Measurements from ENCODE around the gene CFAP141. TPM values are rescaled to one million over a fixed set of nuclear protein-coding genes. Genes with fewer than 3 reads are reported as not detected.
"Not testable (repeated sequence)": the region's sequence is repeated elsewhere in the genome, so short reads cannot be mapped to it uniquely, and the experiment has no call there.

The CFAP141 gene
- total RNA-seq, 1 experiment from 2014 or later, result not detected

DNA sequence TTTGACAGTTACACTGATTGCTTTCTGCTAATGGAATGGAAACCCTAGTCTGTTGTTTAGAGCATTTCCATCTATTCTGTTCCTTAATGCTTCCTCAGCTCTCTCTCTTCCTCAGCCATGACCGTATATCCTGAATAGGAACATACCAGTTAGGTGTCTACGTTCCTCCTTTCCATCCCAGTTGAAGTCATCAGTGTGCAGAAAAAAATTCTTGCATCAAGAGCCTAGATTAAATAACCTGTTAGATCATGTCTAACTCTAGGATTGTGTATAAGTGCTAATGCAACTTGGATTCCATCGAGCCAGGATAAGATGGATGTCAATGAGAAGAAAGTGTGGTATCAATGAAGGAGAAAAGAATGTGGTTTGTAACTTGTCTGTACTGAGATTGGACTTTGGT lies 33.4 kb upstream of the CFAP141 start:
- no peak overlapping the region for H3K4me3 Mint-ChIP-seq (ENCODE audit: low read depth, unreplicated experiment)
- TF ChIP-seq, protein P1, sequence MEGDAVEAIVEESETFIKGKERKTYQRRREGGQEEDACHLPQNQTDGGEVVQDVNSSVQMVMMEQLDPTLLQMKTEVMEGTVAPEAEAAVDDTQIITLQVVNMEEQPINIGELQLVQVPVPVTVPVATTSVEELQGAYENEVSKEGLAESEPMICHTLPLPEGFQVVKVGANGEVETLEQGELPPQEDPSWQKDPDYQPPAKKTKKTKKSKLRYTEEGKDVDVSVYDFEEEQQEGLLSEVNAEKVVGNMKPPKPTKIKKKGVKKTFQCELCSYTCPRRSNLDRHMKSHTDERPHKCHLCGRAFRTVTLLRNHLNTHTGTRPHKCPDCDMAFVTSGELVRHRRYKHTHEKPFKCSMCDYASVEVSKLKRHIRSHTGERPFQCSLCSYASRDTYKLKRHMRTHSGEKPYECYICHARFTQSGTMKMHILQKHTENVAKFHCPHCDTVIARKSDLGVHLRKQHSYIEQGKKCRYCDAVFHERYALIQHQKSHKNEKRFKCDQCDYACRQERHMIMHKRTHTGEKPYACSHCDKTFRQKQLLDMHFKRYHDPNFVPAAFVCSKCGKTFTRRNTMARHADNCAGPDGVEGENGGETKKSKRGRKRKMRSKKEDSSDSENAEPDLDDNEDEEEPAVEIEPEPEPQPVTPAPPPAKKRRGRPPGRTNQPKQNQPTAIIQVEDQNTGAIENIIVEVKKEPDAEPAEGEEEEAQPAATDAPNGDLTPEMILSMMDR (IDR thresholded peaks at IDR 0.05; ENCODE audit: unreplicated experiment), result no peak
- peaks cover 8% of the 10 kb centered on the region for H3K4me1 Mint-ChIP-seq (ENCODE audit: low read depth, unreplicated experiment)
- no peaks in the 10 kb centered on the region for H3K27me3 Mint-ChIP-seq (ENCODE audit: unreplicated experiment)
- intact Hi-C loops (cut with micrococcal nuclease; ENCODE audit: unreplicated experiment), result no loop called here
- no peaks in the 10 kb centered on the region for H3K9me3 Mint-ChIP-seq (ENCODE audit: low read depth, unreplicated experiment)
- CTCF ChIA-PET, result interaction anchor here (0.5 kb wide), 1 partner anchor 812 kb away, joined by 3 read pairs; no protein-coding TSS in a partner anchor
- peaks cover 80% of the 10 kb centered on the region for H3K36me3 Mint-ChIP-seq (ENCODE audit: insufficient read depth, unreplicated experiment)
- BruUV-seq (replicated peaks), result no TSS peak
- H3K27ac Mint-ChIP-seq (ENCODE audit: unreplicated experiment), result no peak overlapping the region
- no peak for DNase-seq

DNA sequence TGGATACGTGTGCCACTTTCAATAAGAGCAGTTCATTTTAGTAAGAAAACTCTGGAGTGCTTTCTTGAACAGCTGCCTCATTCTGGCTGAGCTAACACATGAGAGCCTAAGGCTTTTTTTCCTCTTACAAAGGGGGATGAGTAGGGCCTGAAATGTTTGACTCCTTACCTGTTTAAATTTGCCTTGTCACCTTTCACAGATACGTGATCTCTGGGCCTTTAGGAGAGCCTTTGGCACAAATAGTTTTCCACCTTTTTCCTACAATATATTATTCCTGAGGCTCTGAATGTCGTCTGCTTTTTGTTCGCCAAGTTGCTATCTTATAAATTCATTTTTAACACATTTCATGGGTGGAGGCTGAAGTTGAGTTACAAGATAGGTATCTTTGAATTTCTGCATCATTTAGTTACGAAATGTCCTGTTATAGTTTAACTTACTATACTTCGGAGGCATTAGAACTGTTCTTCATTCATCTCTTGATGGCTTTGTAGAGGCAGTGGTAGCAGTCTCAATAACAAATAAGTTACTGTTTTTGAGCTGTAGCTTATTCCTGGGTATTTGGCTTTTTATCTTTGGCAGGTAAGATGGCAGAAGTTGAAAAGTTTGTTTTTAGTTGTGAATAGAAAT lies 31.9 kb upstream of the CFAP141 start:
- CTCF ChIA-PET, result no interaction called here
- no peaks in the 10 kb centered on the region for H3K27me3 Mint-ChIP-seq (ENCODE audit: unreplicated experiment)
- BruUV-seq (replicated peaks), result no TSS peak
- TF ChIP-seq, protein P1 (IDR thresholded peaks at IDR 0.05; ENCODE audit: unreplicated experiment), result no peak
- peaks cover 8% of the 10 kb centered on the region for H3K4me1 Mint-ChIP-seq (ENCODE audit: low read depth, unreplicated experiment)
- no peak for DNase-seq
- intact Hi-C loops (cut with micrococcal nuclease; ENCODE audit: unreplicated experiment), result no loop called here
- H3K36me3 Mint-ChIP-seq (ENCODE audit: insufficient read depth, unreplicated experiment), result peaks cover 81% of the 10 kb centered on the region
- no peak overlapping the region for H3K27ac Mint-ChIP-seq (ENCODE audit: unreplicated experiment)
- no peak overlapping the region for H3K4me3 Mint-ChIP-seq (ENCODE audit: low read depth, unreplicated experiment)
- H3K9me3 Mint-ChIP-seq (ENCODE audit: low read depth, unreplicated experiment), result no peaks in the 10 kb centered on the region

DNA sequence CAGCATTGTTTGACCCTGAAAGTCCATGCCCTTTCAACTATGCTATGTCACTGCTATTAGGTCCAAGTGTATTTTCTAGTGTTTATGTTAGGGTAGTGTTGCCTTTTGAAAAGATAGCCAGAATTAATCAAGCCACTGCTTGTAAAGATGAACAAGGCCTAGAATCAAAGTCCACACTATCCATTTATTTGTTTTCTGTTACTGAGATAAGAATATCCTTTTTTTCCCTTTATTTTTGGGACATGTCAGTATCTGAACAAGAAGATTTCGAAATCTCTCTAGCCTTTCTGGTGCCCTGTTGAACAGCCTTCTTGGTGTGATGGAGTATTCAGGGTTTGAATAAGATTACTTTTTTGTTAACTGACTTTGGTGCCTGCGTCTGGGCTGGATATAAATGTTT lies 31.3 kb upstream of the CFAP141 start:
- intact Hi-C loops (cut with micrococcal nuclease; ENCODE audit: unreplicated experiment), result no loop called here
- BruUV-seq (replicated peaks), result no TSS peak
- DNase-seq, result no peak
- Mint-ChIP-seq H3K36me3 (ENCODE audit: insufficient read depth, unreplicated experiment) (peaks cover 80% of the 10 kb centered on the region), H3K4me3 (ENCODE audit: low read depth, unreplicated experiment) (no peak overlapping the region), H3K4me1 (ENCODE audit: low read depth, unreplicated experiment) (peaks cover 8% of the 10 kb centered on the region), H3K27me3 (ENCODE audit: unreplicated experiment) (no peaks in the 10 kb centered on the region), H3K27ac (ENCODE audit: unreplicated experiment) (no peak overlapping the region), H3K9me3 (ENCODE audit: low read depth, unreplicated experiment) (no peaks in the 10 kb centered on the region)
- TF ChIP-seq, protein P1 (IDR thresholded peaks at IDR 0.05; ENCODE audit: unreplicated experiment), result no peak
- CTCF ChIA-PET, result no interaction called here

DNA sequence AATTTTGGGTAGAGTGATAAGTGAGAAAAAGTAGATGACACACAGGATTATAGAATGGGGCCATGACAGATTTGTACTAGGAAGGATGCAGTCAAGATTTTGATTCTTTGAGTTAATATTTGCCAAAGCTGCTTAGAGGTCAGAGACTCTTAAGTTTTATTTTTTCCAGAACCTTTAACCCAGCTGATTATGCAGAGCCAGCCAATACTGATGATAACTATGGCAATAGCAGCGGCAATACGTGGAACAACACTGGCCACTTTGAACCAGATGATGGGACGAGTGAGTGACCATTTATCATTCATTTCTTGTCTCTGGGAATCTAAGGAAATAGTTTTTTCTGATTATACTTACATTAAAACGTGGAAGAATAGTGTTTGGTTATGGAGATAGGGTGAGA lies 30.7 kb upstream of the CFAP141 start:
- no peak overlapping the region for H3K4me3 Mint-ChIP-seq (ENCODE audit: low read depth, unreplicated experiment)
- H3K27ac Mint-ChIP-seq (ENCODE audit: unreplicated experiment), result no peak overlapping the region
- TF ChIP-seq, protein P1 (IDR thresholded peaks at IDR 0.05; ENCODE audit: unreplicated experiment), result no peak
- no peak for DNase-seq
- H3K27me3 Mint-ChIP-seq (ENCODE audit: unreplicated experiment), result no peaks in the 10 kb centered on the region
- BruUV-seq (replicated peaks), result no TSS peak
- intact Hi-C loops (cut with micrococcal nuclease; ENCODE audit: unreplicated experiment), result no loop called here
- peaks cover 80% of the 10 kb centered on the region for H3K36me3 Mint-ChIP-seq (ENCODE audit: insufficient read depth, unreplicated experiment)
- H3K9me3 Mint-ChIP-seq (ENCODE audit: low read depth, unreplicated experiment), result no peaks in the 10 kb centered on the region
- H3K4me1 Mint-ChIP-seq (ENCODE audit: low read depth, unreplicated experiment), result peaks cover 8% of the 10 kb centered on the region
- CTCF ChIA-PET, result no interaction called here

DNA sequence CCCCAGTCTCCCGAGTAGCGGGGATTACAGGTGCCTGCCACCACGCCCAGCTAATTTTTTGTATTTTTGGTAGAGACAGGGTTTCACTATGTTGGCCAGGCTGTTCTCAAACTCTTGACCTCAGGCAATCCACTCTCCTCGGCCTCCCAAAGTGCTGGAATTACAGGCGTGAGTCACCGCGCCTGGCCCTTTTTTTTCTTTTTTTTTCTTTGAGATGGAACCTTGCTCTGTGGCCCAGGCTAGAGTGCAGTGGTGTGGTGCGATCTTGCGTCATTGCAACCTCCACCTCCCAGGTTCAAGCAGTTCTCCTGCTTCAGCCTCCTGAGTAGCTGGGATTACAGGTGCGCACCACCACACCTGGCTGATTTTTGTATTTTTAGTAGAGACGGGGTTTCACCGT lies 27.0 kb upstream of the CFAP141 start:
- H3K27ac Mint-ChIP-seq (ENCODE audit: unreplicated experiment); DNase-seq; H3K4me1 Mint-ChIP-seq (ENCODE audit: low read depth, unreplicated experiment); intact Hi-C loops (cut with micrococcal nuclease; ENCODE audit: unreplicated experiment); H3K27me3 Mint-ChIP-seq (ENCODE audit: unreplicated experiment); H3K4me3 Mint-ChIP-seq (ENCODE audit: low read depth, unreplicated experiment); BruUV-seq (replicated peaks); H3K9me3 Mint-ChIP-seq (ENCODE audit: low read depth, unreplicated experiment): not testable (repeated sequence)
- CTCF ChIA-PET, result interaction anchor here (0.7 kb wide), 1 partner anchor 11 kb away, joined by 3 read pairs; no protein-coding TSS in a partner anchor
- H3K36me3 Mint-ChIP-seq (ENCODE audit: insufficient read depth, unreplicated experiment), result peaks cover 85% of the 10 kb centered on the region

DNA sequence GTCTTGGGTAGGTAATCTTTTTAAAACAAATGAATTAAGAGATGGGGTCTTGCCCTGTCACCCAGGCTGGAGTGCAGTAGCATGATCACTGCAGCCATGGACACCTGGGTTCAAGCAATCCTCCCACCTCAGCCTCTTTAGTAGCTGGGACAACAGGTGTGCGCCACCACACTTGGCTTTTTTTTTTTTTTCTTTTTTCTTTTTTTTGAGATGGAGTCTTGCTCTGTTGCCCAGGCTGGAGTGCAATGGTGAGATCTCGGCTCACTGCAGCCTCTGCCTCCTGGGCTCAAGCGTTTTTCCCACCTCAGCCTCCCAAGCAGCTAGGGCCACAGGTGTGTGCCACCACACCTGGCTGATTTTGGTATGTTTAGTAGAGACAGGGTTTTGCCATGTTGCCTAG lies 25.0 kb upstream of the CFAP141 start:
- BruUV-seq (replicated peaks); intact Hi-C loops (cut with micrococcal nuclease; ENCODE audit: unreplicated experiment): not testable (repeated sequence)
- peaks cover 90% of the 10 kb centered on the region for H3K36me3 Mint-ChIP-seq (ENCODE audit: insufficient read depth, unreplicated experiment)

More for the DNA sequence above, 25.0 kb upstream of the CFAP141 start:
- H3K4me3 Mint-ChIP-seq (ENCODE audit: low read depth, unreplicated experiment); H3K9me3 Mint-ChIP-seq (ENCODE audit: low read depth, unreplicated experiment); H3K4me1 Mint-ChIP-seq (ENCODE audit: low read depth, unreplicated experiment); DNase-seq; CTCF ChIA-PET; H3K27ac Mint-ChIP-seq (ENCODE audit: unreplicated experiment); H3K27me3 Mint-ChIP-seq (ENCODE audit: unreplicated experiment): not testable (repeated sequence)
